ENCODE measurements around the gene SLC66A3.

SLC66A3 gene

DNA sequence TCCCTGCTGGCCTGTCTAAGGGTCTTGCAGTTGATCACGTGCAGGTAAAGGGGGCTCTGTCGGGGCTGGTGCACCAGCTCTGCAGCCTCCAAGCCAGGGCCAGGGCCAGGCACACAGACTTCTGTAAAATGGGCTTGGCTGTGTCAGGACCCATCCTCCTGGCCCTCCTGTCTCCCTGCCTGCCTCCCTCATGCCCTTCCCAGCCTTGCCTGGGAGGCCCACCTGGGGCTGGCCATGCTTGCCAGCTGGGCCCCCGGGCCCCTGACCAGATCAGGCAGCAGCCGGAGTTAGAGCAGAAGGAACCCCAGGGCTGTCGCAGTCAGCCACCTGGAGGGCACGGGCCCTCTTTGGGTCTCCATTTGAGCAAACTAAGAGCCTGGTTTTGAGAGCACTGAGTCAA lies 2.0 kb downstream of the SLC66A3 start (continued):
- TF ChIP-seq ZNF692 (tag by site-specific recombination; IDR thresholded peaks at IDR 0.05) (no peak), ZNF791 (tag by site-specific recombination; IDR thresholded peaks at IDR 0.05) (no peak), ZSCAN23 (tag by site-specific recombination; IDR thresholded peaks at IDR 0.05) (no peak), ZNF121 (tag by site-specific recombination; IDR thresholded peaks at IDR 0.05) (no peak), ZNF302 (tag by site-specific recombination; IDR thresholded peaks at IDR 0.05; ENCODE audit: low read depth) (no peak)
- TF ChIP-seq, protein P1, sequence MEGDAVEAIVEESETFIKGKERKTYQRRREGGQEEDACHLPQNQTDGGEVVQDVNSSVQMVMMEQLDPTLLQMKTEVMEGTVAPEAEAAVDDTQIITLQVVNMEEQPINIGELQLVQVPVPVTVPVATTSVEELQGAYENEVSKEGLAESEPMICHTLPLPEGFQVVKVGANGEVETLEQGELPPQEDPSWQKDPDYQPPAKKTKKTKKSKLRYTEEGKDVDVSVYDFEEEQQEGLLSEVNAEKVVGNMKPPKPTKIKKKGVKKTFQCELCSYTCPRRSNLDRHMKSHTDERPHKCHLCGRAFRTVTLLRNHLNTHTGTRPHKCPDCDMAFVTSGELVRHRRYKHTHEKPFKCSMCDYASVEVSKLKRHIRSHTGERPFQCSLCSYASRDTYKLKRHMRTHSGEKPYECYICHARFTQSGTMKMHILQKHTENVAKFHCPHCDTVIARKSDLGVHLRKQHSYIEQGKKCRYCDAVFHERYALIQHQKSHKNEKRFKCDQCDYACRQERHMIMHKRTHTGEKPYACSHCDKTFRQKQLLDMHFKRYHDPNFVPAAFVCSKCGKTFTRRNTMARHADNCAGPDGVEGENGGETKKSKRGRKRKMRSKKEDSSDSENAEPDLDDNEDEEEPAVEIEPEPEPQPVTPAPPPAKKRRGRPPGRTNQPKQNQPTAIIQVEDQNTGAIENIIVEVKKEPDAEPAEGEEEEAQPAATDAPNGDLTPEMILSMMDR (tag by site-specific recombination; IDR thresholded peaks at IDR 0.05), result no peak
- TF ChIP-seq, protein P2, sequence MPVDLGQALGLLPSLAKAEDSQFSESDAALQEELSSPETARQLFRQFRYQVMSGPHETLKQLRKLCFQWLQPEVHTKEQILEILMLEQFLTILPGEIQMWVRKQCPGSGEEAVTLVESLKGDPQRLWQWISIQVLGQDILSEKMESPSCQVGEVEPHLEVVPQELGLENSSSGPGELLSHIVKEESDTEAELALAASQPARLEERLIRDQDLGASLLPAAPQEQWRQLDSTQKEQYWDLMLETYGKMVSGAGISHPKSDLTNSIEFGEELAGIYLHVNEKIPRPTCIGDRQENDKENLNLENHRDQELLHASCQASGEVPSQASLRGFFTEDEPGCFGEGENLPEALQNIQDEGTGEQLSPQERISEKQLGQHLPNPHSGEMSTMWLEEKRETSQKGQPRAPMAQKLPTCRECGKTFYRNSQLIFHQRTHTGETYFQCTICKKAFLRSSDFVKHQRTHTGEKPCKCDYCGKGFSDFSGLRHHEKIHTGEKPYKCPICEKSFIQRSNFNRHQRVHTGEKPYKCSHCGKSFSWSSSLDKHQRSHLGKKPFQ (tag by site-specific recombination; IDR thresholded peaks at IDR 0.05), result no peak
- TF ChIP-seq, protein P3, sequence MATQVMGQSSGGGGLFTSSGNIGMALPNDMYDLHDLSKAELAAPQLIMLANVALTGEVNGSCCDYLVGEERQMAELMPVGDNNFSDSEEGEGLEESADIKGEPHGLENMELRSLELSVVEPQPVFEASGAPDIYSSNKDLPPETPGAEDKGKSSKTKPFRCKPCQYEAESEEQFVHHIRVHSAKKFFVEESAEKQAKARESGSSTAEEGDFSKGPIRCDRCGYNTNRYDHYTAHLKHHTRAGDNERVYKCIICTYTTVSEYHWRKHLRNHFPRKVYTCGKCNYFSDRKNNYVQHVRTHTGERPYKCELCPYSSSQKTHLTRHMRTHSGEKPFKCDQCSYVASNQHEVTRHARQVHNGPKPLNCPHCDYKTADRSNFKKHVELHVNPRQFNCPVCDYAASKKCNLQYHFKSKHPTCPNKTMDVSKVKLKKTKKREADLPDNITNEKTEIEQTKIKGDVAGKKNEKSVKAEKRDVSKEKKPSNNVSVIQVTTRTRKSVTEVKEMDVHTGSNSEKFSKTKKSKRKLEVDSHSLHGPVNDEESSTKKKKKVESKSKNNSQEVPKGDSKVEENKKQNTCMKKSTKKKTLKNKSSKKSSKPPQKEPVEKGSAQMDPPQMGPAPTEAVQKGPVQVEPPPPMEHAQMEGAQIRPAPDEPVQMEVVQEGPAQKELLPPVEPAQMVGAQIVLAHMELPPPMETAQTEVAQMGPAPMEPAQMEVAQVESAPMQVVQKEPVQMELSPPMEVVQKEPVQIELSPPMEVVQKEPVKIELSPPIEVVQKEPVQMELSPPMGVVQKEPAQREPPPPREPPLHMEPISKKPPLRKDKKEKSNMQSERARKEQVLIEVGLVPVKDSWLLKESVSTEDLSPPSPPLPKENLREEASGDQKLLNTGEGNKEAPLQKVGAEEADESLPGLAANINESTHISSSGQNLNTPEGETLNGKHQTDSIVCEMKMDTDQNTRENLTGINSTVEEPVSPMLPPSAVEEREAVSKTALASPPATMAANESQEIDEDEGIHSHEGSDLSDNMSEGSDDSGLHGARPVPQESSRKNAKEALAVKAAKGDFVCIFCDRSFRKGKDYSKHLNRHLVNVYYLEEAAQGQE (tag by site-specific recombination; IDR thresholded peaks at IDR 0.05), result no peak

DNA sequence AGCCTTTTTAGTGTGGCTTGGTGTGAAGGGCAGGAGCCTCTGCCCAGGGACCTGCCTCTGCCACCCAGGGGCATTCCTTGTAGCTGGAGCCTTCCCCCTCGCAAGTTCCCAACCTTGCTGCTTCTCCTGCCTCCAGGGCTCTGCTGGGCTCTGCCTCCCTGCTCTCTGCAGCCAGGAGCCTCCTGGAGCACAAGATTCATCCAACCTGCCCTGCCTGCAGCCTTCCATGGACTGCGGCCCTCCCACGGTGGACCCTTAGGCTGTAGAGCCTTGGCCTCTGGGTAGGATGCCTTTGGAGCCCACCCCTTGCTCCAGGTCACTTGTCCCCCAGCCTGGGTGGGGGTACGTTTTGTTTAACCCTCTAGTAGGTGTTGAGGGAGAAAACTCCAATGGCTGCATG lies 2.5 kb downstream of the SLC66A3 start:
- ChIA-PET CTCF (interaction anchor here (1.1 kb wide), 1 partner anchor 427 kb away, joined by 3 read pairs; no protein-coding TSS in a partner anchor), POLR2A (no interaction called here)
- Histone ChIP-seq H3K27ac (ENCODE audit: extremely low read depth, low read depth, low read length) (no peak overlapping the region), H3K9me3 (ENCODE audit: control insufficient read depth, insufficient read depth, low read depth, low read length) (no peaks in the 10 kb centered on the region), H3K4me1 (ENCODE audit: control insufficient read depth, insufficient read depth, low read length) (no peaks in the 10 kb centered on the region), H3K4me3 (ENCODE audit: low read depth, low read length) (no peak overlapping the region), H3K36me3 (ENCODE audit: control insufficient read depth in 2 of 2, insufficient read depth in 1 of 2, low read length in 2 of 2) (no peaks in the 10 kb centered on the region)
- TF ChIP-seq RBAK (tag by site-specific recombination; IDR thresholded peaks at IDR 0.05), result no peak
- TF ChIP-seq ZNF561 (tag by site-specific recombination; IDR thresholded peaks at IDR 0.05; ENCODE audit: borderline replicate concordance), result no peak
- TF ChIP-seq ZNF701 (tag by site-specific recombination; IDR thresholded peaks at IDR 0.05), result no peak
- TF ChIP-seq ZBTB7A (tag by site-specific recombination; IDR thresholded peaks at IDR 0.05; ENCODE audit: low read depth), result no peak
- no peak for TF ChIP-seq ZNF423 (tag by site-specific recombination; IDR thresholded peaks at IDR 0.05)
- TF ChIP-seq ZSCAN18 (tag by site-specific recombination; IDR thresholded peaks at IDR 0.05), result no peak
- no peak for TF ChIP-seq SCRT1 (tag by site-specific recombination; IDR thresholded peaks at IDR 0.05; ENCODE audit: borderline replicate concordance)
- TF ChIP-seq KLF16 (tag by site-specific recombination; IDR thresholded peaks at IDR 0.05), result no peak
- no peak for TF ChIP-seq GLI4 (tag by site-specific recombination; IDR thresholded peaks at IDR 0.05)
- TF ChIP-seq, protein P4, sequence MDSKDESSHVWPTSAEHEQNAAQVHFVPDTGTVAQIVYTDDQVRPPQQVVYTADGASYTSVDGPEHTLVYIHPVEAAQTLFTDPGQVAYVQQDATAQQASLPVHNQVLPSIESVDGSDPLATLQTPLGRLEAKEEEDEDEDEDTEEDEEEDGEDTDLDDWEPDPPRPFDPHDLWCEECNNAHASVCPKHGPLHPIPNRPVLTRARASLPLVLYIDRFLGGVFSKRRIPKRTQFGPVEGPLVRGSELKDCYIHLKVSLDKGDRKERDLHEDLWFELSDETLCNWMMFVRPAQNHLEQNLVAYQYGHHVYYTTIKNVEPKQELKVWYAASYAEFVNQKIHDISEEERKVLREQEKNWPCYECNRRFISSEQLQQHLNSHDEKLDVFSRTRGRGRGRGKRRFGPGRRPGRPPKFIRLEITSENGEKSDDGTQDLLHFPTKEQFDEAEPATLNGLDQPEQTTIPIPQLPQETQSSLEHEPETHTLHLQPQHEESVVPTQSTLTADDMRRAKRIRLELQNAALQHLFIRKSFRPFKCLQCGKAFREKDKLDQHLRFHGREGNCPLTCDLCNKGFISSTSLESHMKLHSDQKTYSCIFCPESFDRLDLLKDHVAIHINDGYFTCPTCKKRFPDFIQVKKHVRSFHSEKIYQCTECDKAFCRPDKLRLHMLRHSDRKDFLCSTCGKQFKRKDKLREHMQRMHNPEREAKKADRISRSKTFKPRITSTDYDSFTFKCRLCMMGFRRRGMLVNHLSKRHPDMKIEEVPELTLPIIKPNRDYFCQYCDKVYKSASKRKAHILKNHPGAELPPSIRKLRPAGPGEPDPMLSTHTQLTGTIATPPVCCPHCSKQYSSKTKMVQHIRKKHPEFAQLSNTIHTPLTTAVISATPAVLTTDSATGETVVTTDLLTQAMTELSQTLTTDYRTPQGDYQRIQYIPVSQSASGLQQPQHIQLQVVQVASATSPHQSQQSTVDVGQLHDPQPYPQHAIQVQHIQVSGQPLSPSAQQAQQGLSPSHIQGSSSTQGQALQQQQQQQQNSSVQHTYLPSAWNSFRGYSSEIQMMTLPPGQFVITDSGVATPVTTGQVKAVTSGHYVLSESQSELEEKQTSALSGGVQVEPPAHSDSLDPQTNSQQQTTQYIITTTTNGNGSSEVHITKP (tag by site-specific recombination; IDR thresholded peaks at IDR 0.05), result no peak
- TF ChIP-seq, protein P5, sequence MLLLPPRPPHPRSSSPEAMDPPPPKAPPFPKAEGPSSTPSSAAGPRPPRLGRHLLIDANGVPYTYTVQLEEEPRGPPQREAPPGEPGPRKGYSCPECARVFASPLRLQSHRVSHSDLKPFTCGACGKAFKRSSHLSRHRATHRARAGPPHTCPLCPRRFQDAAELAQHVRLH (tag by site-specific recombination; IDR thresholded peaks at IDR 0.05), result no peak
- no peak for TF ChIP-seq ZBTB48 (tag by site-specific recombination; IDR thresholded peaks at IDR 0.05)
- no peak for TF ChIP-seq ZNF274 (IDR thresholded peaks at IDR 0.05; ENCODE audit: low read length)
- TF ChIP-seq ZNF274 (tag by site-specific recombination; IDR thresholded peaks at IDR 0.05; ENCODE audit: borderline replicate concordance), result no peak
- TF ChIP-seq ZBTB1 (tag by site-specific recombination; IDR thresholded peaks at IDR 0.05), result no peak
- TF ChIP-seq WT1 (tag by site-specific recombination; IDR thresholded peaks at IDR 0.05), result no peak
